Lung microvascular endothelial cell (primary cell): ENCODE data around the gene UBE2R2. TPM values are rescaled to one million over a fixed set of nuclear protein-coding genes. Genes with fewer than 3 reads are reported as not detected.

Experiments used
- DNase-seq, 2 donors: peaks; one replicate each; pipeline versions ENCODE4 v3.0.0 to v3.0.0-alpha.2; 2010; ENCODE audit warnings: low read depth in 2 of 2
- total RNA-seq: library from RNA; depleted of rRNA; stranded (reverse); fragments of >200 nt; gene quantifications from 2 replicates; pipeline ENCODE4 v1.2.1, GENCODE V29; 2014

The UBE2R2 gene
- total RNA-seq, 1 donor from 2014 or later = 15.3 TPM

GRCh38 chr9:33880211-33881089 is 63.5 kb downstream of the UBE2R2 start:
- DNase-seq = no peak

- peak; percentile 32 to 68 for DNase-seq
Observed at GRCh38 chr9:33881635-33882034, 64.7 kb downstream of the UBE2R2 start.

GRCh38 chr9:33884856-33885701 is 68.1 kb downstream of the UBE2R2 start:
- DNase-seq = peak; percentile 79 to 92

- no peak for DNase-seq
Observed at GRCh38 chr9:33885948-33886347, 69.0 kb downstream of the UBE2R2 start.

- DNase-seq = peak in 1 of 2 donors; percentile 64
Observed at GRCh38 chr9:33893861-33894260, 76.9 kb downstream of the UBE2R2 start.

GRCh38 chr9:33894316-33894715 is 77.4 kb downstream of the UBE2R2 start:
- DNase-seq = no peak

GRCh38 chr9:33903157-33903780 is 86.3 kb downstream of the UBE2R2 start:
- no peak for DNase-seq

GRCh38 chr9:33905137-33905536 is 88.2 kb downstream of the UBE2R2 start:
- no peak for DNase-seq

GRCh38 chr9:33906769-33907168 is 89.8 kb downstream of the UBE2R2 start:
- DNase-seq = no peak

- DNase-seq = no peak
Observed at GRCh38 chr9:33907347-33907746, 90.4 kb downstream of the UBE2R2 start.

- DNase-seq = no peak
Observed at GRCh38 chr9:33908114-33908513, 91.2 kb downstream of the UBE2R2 start.

GRCh38 chr9:33908749-33909148 is 91.8 kb downstream of the UBE2R2 start:
- no peak for DNase-seq

- DNase-seq = peak in 1 of 2 donors; percentile 74
Observed at GRCh38 chr9:33913541-33913940, 96.6 kb downstream of the UBE2R2 start.

- DNase-seq = no peak
Observed at GRCh38 chr9:33914887-33915628, 98.1 kb downstream of the UBE2R2 start.

- DNase-seq = no peak
Observed at GRCh38 chr9:33917036-33917435, 100.1 kb downstream of the UBE2R2 start.

GRCh38 chr9:33919276-33919897 is 102.4 kb downstream of the UBE2R2 start:
- DNase-seq = no peak

- peak; percentile 46 to 50 for DNase-seq
Observed at GRCh38 chr9:33921967-33922895, 105.3 kb downstream of the UBE2R2 start.

GRCh38 chr9:33923079-33923478 is 106.1 kb downstream of the UBE2R2 start:
- DNase-seq = no peak

- no peak for DNase-seq
Observed at GRCh38 chr9:33923998-33924701, 107.2 kb downstream of the UBE2R2 start.
